ENCODE results near the gene CCR1. TPM values are rescaled to one million over a fixed set of nuclear protein-coding genes. Genes with fewer than 3 reads are reported as not detected.

Gene CCR1
- under 0.01 and 0.28 TPM in 2 replicates for total RNA-seq

GRCh38 chr3:46208167-46208704 lies at the start of gene CCR1:
Gene CCR1, minus strand, starts transcription at chr3:46208313. Its CDS starts 4,000 bp downstream, at chr3:46204313.

GRCh38 chr3:46242120-46242519 lies 34.0 kb upstream of the CCR1 start, which contains the start of gene CCR3:
Gene CCR3, plus strand, starts transcription at chr3:46242460. Its CDS starts 22,699 bp downstream, at chr3:46265159.

Other genes starting within 250 kb of the CCR1 start
- 17.4 and 24.5 TPM in 2 replicates for gene FYCO1, start 212.5 kb downstream of the CCR1 start, total RNA-seq
- gene XCR1, start 180.8 kb downstream of the CCR1 start, total RNA-seq: not detected in 2 replicates
- gene CCR3, start 34.1 kb upstream of the CCR1 start, total RNA-seq: not detected in 2 replicates
- not detected in 2 replicates for gene CCR2, start 145.8 kb upstream of the CCR1 start, total RNA-seq
- gene CCR5, start 162.6 kb upstream of the CCR1 start, total RNA-seq: not detected in 2 replicates
- 0.19 and 0.28 TPM in 2 replicates for gene CCRL2, start 198.9 kb upstream of the CCR1 start, total RNA-seq